DMS 273 (cell line): ENCODE results near the gene RUFY2.
"Not testable (repeated sequence)": the region's sequence is repeated elsewhere in the genome, so short reads cannot be mapped to it uniquely, and the experiment has no call there.

Source experiments
- DNase-seq: peaks from one replicate; lab custom pipeline; 2025; ENCODE audit not compliant: unreplicated experiment; lab: John Stamatoyannopoulos, UW

Gene RUFY2

GRCh38 chr10:68327889-68328786 is 78.9 kb downstream of the RUFY2 start:
- peak; percentile 66 for DNase-seq

GRCh38 chr10:68324396-68324795 is 82.7 kb downstream of the RUFY2 start:
- DNase-seq: not testable (repeated sequence)

- DNase-seq: no peak
Observed at GRCh38 chr10:68318331-68319059, 88.6 kb downstream of the RUFY2 start.

- DNase-seq: no peak
Observed at GRCh38 chr10:68315582-68315981, 91.5 kb downstream of the RUFY2 start.

- not testable (repeated sequence) for DNase-seq
Observed at GRCh38 chr10:68314930-68315329, 92.1 kb downstream of the RUFY2 start.

GRCh38 chr10:68310531-68310930 is 96.5 kb downstream of the RUFY2 start:
- no peak for DNase-seq

- no peak for DNase-seq
Observed at GRCh38 chr10:68305854-68306253, 101.2 kb downstream of the RUFY2 start.

GRCh38 chr10:68303849-68304412 is 103.1 kb downstream of the RUFY2 start:
- DNase-seq: no peak

- DNase-seq: no peak
Observed at GRCh38 chr10:68302871-68303270, 104.2 kb downstream of the RUFY2 start.

- DNase-seq: no peak
Observed at GRCh38 chr10:68302503-68302823, 104.6 kb downstream of the RUFY2 start.

GRCh38 chr10:68301790-68302502 is 105.1 kb downstream of the RUFY2 start:
- DNase-seq: peak; percentile 60

- no peak for DNase-seq
Observed at GRCh38 chr10:68301301-68301700, 105.8 kb downstream of the RUFY2 start.

- DNase-seq: no peak
Observed at GRCh38 chr10:68296843-68297663, 110.0 kb downstream of the RUFY2 start.
